SU-DHL-6 (cell line): Measurements from ENCODE around the gene AQP2.
"Not testable (repeated sequence)": the region's sequence is repeated elsewhere in the genome, so short reads cannot be mapped to it uniquely, and the experiment has no call there.

Experiments used
- H2AFZ ChIP-seq: fragments of 200-600 bp; sonication (generic); 2 replicates; pipeline ENCODE4 v1.6.1; 2014; ENCODE audit warnings: low read depth, mild to moderate bottlenecking, moderate library complexity, mixed read lengths, antibody characterized with exemption, low read length; ENCODE audit not compliant: severe bottlenecking
- H3F3A ChIP-seq: fragments of 200-600 bp; shearing (Covaris generic); 2 replicates; pipeline ENCODE4 v1.6.0; 2016; ENCODE audit warnings: antibody characterized with exemption, mild to moderate bottlenecking; ENCODE audit not compliant: insufficient read depth
- H3K27ac ChIP-seq: fragments of 200-600 bp; sonication (generic); 2 replicates; pipeline ENCODE4 v1.5.1; 2016; ENCODE audit warnings: low read depth, mild to moderate bottlenecking, low read length, moderate library complexity, mixed read lengths
- H3K27me3 ChIP-seq: fragments of 200-600 bp; sonication (generic), shearing (Covaris generic); 2 replicates; pipeline ENCODE4 v1.6.0; 2014; ENCODE audit warnings: mild to moderate bottlenecking, low read length
- H3K36me3 ChIP-seq: fragments of 200-600 bp; sonication (generic); 2 replicates; pipeline ENCODE4 v1.6.1; 2014; ENCODE audit warnings: mild to moderate bottlenecking, low read length, mixed read lengths
- H3K4me2 ChIP-seq: fragments of 300-600, 200-600 bp; shearing (Covaris generic), sonication (generic); 2 replicates; pipeline ENCODE4 v1.6.0; 2014; ENCODE audit warnings: low read length, low read depth, mild to moderate bottlenecking; ENCODE audit not compliant: poor library complexity, severe bottlenecking
- H3K4me3 ChIP-seq: fragments of 200-600 bp; sonication (generic); 2 replicates; pipeline ENCODE4 v1.5.1; 2014; ENCODE audit warnings: antibody characterized with exemption, low read length, mild to moderate bottlenecking, mixed read lengths; ENCODE audit not compliant: insufficient read depth, poor library complexity, severe bottlenecking
- H3K79me2 ChIP-seq: fragments of 200-600 bp; sonication (generic); 2 replicates; pipeline ENCODE4 v1.6.1; 2014; ENCODE audit warnings: mild to moderate bottlenecking, low read length, moderate library complexity; ENCODE audit not compliant: insufficient read depth
- H3K9ac ChIP-seq: fragments of 200-600 bp; sonication (generic); 2 replicates; pipeline ENCODE4 v1.7.0; 2014; ENCODE audit warnings: mild to moderate bottlenecking, low read length
- H3K9me2 ChIP-seq: fragments of 200-600 bp; sonication (generic); replicated peaks from 2 replicates; pipeline ENCODE4 v1.6.1; 2014; ENCODE audit warnings: low read length; ENCODE audit not compliant: insufficient read depth
- H3K9me3 ChIP-seq: fragments of 200-600 bp; sonication (generic); 2 replicates; pipeline ENCODE4 v1.6.1; 2014; ENCODE audit warnings: low read length, mixed read lengths; ENCODE audit not compliant: insufficient read depth
- H4K20me1 ChIP-seq: fragments of 200-600 bp; sonication (generic); 2 replicates; pipeline ENCODE4 v1.6.1; 2014; ENCODE audit warnings: low read depth, mild to moderate bottlenecking, antibody characterized with exemption, low read length, moderate library complexity, mixed read lengths
- EZH2phosphoT487 ChIP-seq: fragments of 200-600 bp; sonication (generic), shearing (Covaris generic); conservative IDR thresholded peaks from 2 replicates; pipeline ENCODE4 v1.6.1; 2018; ENCODE audit warnings: mild to moderate bottlenecking, antibody characterized with exemption, low read length, moderate library complexity, mixed read lengths
- TF ChIP-seq, protein P1 (sequence below): fragments of 200-600 bp; sonication (generic); IDR thresholded peaks from one replicate; pipeline ENCODE4 v1.5.1; 2017; ENCODE audit warnings: antibody characterized with exemption, mild to moderate bottlenecking, low read length, moderate library complexity; ENCODE audit not compliant: insufficient read depth, poor library complexity, severe bottlenecking

The AQP2 gene

DNA sequence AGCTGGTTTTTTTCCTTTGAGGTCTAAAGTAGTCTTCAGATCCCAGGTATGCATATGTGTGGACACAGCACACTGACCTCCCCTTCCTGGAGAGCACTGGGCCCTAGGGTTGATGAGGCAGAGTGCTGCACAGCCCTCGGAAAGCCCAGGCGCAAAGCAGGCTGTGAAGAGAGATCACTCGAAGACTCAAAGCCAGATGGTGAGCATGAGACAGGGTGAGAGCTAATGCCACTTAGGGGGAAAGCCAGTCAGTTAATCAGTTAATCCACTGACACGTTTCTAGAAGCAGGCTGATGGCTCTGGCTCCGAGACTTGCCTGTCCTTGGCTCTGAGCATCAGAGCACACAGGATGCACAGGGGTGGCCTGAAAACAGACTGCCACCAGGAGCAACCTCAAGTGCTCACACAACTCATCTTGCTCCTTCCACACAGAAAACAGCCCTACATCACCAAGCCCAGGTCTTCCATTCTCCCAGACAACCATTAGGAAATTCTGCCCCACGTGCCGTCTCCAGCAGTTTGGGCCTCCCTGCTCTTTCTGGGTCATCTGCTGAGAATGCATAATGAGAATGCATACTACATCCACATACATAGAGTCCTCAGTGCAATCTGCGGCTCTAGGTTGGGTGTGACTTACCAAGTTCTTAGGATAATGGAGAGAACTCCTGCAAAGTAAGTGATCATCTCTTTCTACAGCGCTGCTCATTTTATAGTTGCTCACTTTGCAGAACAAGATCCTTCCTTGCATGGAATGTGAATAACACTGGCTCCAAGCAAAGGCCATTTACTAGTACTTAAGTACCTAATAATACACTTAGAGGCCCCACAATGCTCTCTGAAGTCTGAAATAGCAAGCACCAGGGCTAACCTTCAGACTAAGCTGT, 34.2 kb downstream of the AQP2 start:
- Histone ChIP-seq H3K9ac (no peak overlapping the region), H3K79me2 (no peaks in the 10 kb centered on the region), H3K27me3 (no peaks in the 10 kb centered on the region), H2AFZ (no peak overlapping the region), H3K9me3 (no peaks in the 10 kb centered on the region), H3K9me2 (no peaks in the 10 kb centered on the region), H3F3A (no peaks in the 10 kb centered on the region), H3K36me3 (peaks cover 21% of the 10 kb centered on the region; the same call in 1 of the 2 replicates), H4K20me1 (no peaks in the 10 kb centered on the region; the same call in 1 of the 2 replicates), H3K4me2 (no peak overlapping the region), H3K27ac (no peak overlapping the region), H3K4me3 (no peak overlapping the region)
- TF ChIP-seq EZH2phosphoT487 = no peak
- TF ChIP-seq, protein P1, sequence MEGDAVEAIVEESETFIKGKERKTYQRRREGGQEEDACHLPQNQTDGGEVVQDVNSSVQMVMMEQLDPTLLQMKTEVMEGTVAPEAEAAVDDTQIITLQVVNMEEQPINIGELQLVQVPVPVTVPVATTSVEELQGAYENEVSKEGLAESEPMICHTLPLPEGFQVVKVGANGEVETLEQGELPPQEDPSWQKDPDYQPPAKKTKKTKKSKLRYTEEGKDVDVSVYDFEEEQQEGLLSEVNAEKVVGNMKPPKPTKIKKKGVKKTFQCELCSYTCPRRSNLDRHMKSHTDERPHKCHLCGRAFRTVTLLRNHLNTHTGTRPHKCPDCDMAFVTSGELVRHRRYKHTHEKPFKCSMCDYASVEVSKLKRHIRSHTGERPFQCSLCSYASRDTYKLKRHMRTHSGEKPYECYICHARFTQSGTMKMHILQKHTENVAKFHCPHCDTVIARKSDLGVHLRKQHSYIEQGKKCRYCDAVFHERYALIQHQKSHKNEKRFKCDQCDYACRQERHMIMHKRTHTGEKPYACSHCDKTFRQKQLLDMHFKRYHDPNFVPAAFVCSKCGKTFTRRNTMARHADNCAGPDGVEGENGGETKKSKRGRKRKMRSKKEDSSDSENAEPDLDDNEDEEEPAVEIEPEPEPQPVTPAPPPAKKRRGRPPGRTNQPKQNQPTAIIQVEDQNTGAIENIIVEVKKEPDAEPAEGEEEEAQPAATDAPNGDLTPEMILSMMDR = no peak

DNA sequence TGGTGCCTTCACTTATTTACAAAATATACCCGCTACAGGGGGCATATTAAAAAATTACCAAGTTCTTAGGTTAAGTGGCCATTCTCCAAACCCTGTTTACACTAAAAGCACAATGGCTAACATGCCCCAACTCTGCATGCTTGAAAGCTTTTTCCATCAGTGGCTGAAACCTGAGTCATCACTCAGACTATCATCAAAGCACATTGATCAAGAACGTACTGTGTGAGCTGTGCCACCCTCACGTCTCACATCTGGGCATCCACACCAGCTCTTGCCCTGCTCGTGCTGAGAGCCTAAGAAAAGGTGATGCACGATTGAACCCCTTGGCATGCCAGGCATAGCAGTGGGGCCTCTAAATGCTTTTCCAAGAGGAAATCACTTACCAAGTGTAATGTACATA, 35.4 kb downstream of the AQP2 start:
- TF ChIP-seq, protein P1 = no peak
- TF ChIP-seq EZH2phosphoT487 = no peak
- H3F3A ChIP-seq = no peaks in the 10 kb centered on the region
- no peak overlapping the region for H3K4me3 ChIP-seq
- H3K36me3 ChIP-seq = peaks cover 34% of the 10 kb centered on the region
- no peaks in the 10 kb centered on the region for H3K79me2 ChIP-seq
- no peak overlapping the region for H2AFZ ChIP-seq
- H3K9ac ChIP-seq = no peak overlapping the region
- H3K27me3 ChIP-seq = no peaks in the 10 kb centered on the region
- H3K27ac ChIP-seq = no peak overlapping the region
- no peak overlapping the region for H3K4me2 ChIP-seq
- H3K9me2 ChIP-seq = no peaks in the 10 kb centered on the region
- no peaks in the 10 kb centered on the region for H3K9me3 ChIP-seq
- H4K20me1 ChIP-seq = no peaks in the 10 kb centered on the region; the same call in 1 of the 2 replicates

DNA sequence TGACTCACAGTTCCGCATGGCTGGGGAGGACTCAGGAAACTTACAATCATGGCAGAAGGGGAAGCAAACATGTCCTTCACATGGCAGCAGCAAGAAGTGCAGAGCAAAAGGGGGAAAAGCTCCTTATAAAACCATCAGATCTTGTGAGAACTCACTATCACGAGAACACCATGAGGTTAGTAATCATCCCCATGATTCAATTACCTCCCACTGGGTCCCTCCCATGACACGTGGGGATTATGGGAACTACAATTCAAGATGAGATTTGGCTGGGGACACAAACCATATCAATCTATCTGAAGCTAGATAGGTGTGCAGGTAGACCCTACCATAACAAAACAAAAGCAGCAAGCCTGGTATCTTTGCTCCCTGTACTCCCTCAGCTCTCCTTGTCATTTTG, 35.9 kb downstream of the AQP2 start:
- not testable (repeated sequence) for H4K20me1 ChIP-seq, H3K27me3 ChIP-seq, H3K9me2 ChIP-seq, H3K4me2 ChIP-seq, H3K4me3 ChIP-seq, H3F3A ChIP-seq, H3K9me3 ChIP-seq, H3K79me2 ChIP-seq, H3K9ac ChIP-seq, H3K27ac ChIP-seq, H2AFZ ChIP-seq
- H3K36me3 ChIP-seq = peaks cover 36% of the 10 kb centered on the region

DNA sequence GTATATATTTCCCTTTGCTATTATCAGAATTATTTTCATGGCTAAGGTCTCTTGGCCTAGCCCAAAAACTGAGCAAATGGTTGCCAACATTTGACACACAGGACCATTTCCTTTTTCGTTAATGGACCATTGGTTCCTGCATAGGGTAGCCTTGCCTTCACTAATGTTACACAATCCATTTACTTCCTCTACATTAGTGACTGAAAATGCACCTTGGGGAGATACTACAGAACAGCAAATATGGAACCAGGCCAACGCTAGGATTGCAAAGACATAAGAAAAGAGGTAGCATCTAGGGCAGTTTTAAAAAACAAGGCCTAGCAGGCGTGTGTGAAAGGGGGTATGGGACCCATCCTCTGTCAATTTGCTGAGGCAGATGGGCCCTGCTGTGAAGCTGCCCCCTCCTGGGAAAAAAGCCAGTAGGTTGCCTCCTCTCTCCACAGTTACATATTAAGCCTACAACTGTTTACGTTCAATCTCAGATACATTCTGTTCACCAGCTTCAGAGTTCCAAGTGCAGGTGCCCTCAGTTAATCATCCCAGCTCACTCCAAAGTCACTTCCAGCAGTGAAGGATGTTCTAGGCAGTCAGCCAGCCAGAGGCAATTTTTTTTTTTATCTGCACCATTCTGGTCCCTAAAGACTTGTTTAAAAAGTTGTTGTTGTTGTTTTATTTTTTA, 37.2 kb downstream of the AQP2 start:
- no peak overlapping the region for H3K4me3 ChIP-seq
- H3K9me3 ChIP-seq = no peaks in the 10 kb centered on the region
- no peak overlapping the region for H2AFZ ChIP-seq
- H3K27ac ChIP-seq = no peak overlapping the region
- H3K9me2 ChIP-seq = no peaks in the 10 kb centered on the region
- no peaks in the 10 kb centered on the region; the same call in 1 of the 2 replicates for H4K20me1 ChIP-seq
- no peaks in the 10 kb centered on the region for H3K27me3 ChIP-seq
- H3K36me3 ChIP-seq = peaks cover 48% of the 10 kb centered on the region
- H3K79me2 ChIP-seq = no peaks in the 10 kb centered on the region
- H3K4me2 ChIP-seq = no peak overlapping the region
- TF ChIP-seq EZH2phosphoT487 = no peak
- TF ChIP-seq, protein P1 = no peak
- H3K9ac ChIP-seq = no peak overlapping the region
- H3F3A ChIP-seq = no peaks in the 10 kb centered on the region

DNA sequence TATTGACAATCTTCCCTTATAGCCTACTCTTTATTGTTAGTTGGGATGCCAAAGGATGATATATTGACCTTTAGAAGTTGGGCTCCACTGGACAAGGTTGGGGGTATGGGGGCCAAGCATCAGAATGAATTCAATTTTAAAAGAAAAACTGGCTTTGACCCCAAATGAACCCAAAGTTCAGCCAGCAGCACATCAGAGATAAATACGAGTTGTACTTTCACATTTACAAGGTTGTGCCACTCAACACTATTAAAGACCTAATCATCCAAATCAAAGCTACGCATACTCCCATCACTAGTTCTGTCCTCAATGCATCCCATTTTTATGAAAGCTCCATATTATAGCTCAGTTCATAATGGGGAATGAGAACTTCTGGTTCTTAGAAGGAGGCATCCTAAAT, 38.9 kb downstream of the AQP2 start:
- H2AFZ ChIP-seq, H3K27ac ChIP-seq, H3F3A ChIP-seq, H4K20me1 ChIP-seq, H3K9ac ChIP-seq, H3K27me3 ChIP-seq, H3K79me2 ChIP-seq, H3K9me2 ChIP-seq, H3K9me3 ChIP-seq, H3K4me3 ChIP-seq, H3K4me2 ChIP-seq: not testable (repeated sequence)
- peaks cover 59% of the 10 kb centered on the region for H3K36me3 ChIP-seq
